Stimulated activated memory B cell treated with anti-CD40 and anti-IgM and Interleukin-4, amounts not matched to agents 10 μg/mL and 1 μg/mL and 100 μg/mL, for 72 hours (primary cell): ENCODE data around the gene MYO18A.
A peak's percentile ranks its signal among the peaks of the same experiment; 100 is the strongest.

ENCODE experiments used
- ATAC-seq: fragments of 150-1000 bp; cut with Tn5 transposase; 2 replicates; pipeline ENCODE4 v1.10.0; 2021
- H3K27ac Mint-ChIP-seq: one replicate; pipeline ENCODE4 v1.8.0; 2022; ENCODE audit warnings: mild to moderate bottlenecking, mixed read lengths
- H3K27me3 Mint-ChIP-seq: one replicate; pipeline ENCODE4 v1.8.0; 2022; ENCODE audit warnings: mixed read lengths
- H3K36me3 Mint-ChIP-seq: one replicate; pipeline ENCODE4 v1.8.0; 2022; ENCODE audit warnings: mixed read lengths
- H3K4me1 Mint-ChIP-seq: one replicate; pipeline ENCODE4 v1.8.0; 2022; ENCODE audit warnings: mixed read lengths
- H3K4me3 Mint-ChIP-seq: one replicate; pipeline ENCODE4 v1.8.0; 2022; ENCODE audit warnings: mild to moderate bottlenecking, moderate library complexity, mixed read lengths
- H3K9me3 Mint-ChIP-seq: one replicate; pipeline ENCODE4 v1.8.0; 2022; ENCODE audit warnings: mixed read lengths

The MYO18A gene

GRCh38 chr17:29080965-29081364 lies 99.2 kb downstream of the MYO18A start:
- Mint-ChIP-seq H3K27me3 (no peaks in the 10 kb centered on the region), H3K4me1 (no peaks in the 10 kb centered on the region), H3K27ac (peak overlapping the region; percentile 10), H3K36me3 (peaks cover 71% of the 10 kb centered on the region), H3K9me3 (no peaks in the 10 kb centered on the region), H3K4me3 (no peak overlapping the region)
- no peak for ATAC-seq

GRCh38 chr17:29080323-29080722 lies 99.9 kb downstream of the MYO18A start:
- no peak overlapping the region for H3K4me3 Mint-ChIP-seq
- no peak for ATAC-seq
- H3K27me3 Mint-ChIP-seq: no peaks in the 10 kb centered on the region
- H3K36me3 Mint-ChIP-seq: peaks cover 67% of the 10 kb centered on the region
- H3K27ac Mint-ChIP-seq: no peak overlapping the region
- H3K9me3 Mint-ChIP-seq: no peaks in the 10 kb centered on the region
- H3K4me1 Mint-ChIP-seq: no peaks in the 10 kb centered on the region

- peaks cover 63% of the 10 kb centered on the region for H3K36me3 Mint-ChIP-seq
- no peak overlapping the region for H3K27ac Mint-ChIP-seq
- H3K4me1 Mint-ChIP-seq: no peaks in the 10 kb centered on the region
- no peaks in the 10 kb centered on the region for H3K9me3 Mint-ChIP-seq
- H3K27me3 Mint-ChIP-seq: no peaks in the 10 kb centered on the region
- no peak overlapping the region for H3K4me3 Mint-ChIP-seq
- ATAC-seq: no peak
These were observed 100.3 kb downstream of the MYO18A start for GRCh38 chr17:29079887-29080286.

- H3K9me3 Mint-ChIP-seq: no peaks in the 10 kb centered on the region
- peaks cover 58% of the 10 kb centered on the region for H3K36me3 Mint-ChIP-seq
- H3K27me3 Mint-ChIP-seq: no peaks in the 10 kb centered on the region
- H3K4me3 Mint-ChIP-seq: no peak overlapping the region
- no peak overlapping the region for H3K27ac Mint-ChIP-seq
- no peak for ATAC-seq
- no peaks in the 10 kb centered on the region for H3K4me1 Mint-ChIP-seq
These were observed 100.8 kb downstream of the MYO18A start for GRCh38 chr17:29079433-29079832.

- Mint-ChIP-seq H3K4me1 (no peaks in the 10 kb centered on the region), H3K36me3 (peaks cover 48% of the 10 kb centered on the region), H3K27ac (no peak overlapping the region)
These were observed 101.8 kb downstream of the MYO18A start for GRCh38 chr17:29078183-29079045.

GRCh38 chr17:29077320-29077719 lies 102.9 kb downstream of the MYO18A start:
- Mint-ChIP-seq H3K27me3 (no peaks in the 10 kb centered on the region), H3K36me3 (peaks cover 43% of the 10 kb centered on the region), H3K9me3 (no peaks in the 10 kb centered on the region), H3K4me1 (peaks cover 6% of the 10 kb centered on the region), H3K4me3 (no peak overlapping the region), H3K27ac (no peak overlapping the region)
- ATAC-seq: no peak

More at GRCh38 chr17:29078183-29079045, 101.8 kb downstream of the MYO18A start:
- H3K9me3 Mint-ChIP-seq: no peaks in the 10 kb centered on the region
- no peak for ATAC-seq
- no peaks in the 10 kb centered on the region for H3K27me3 Mint-ChIP-seq
- no peak overlapping the region for H3K4me3 Mint-ChIP-seq

- Mint-ChIP-seq H3K4me1 (peaks cover 6% of the 10 kb centered on the region), H3K9me3 (no peaks in the 10 kb centered on the region), H3K4me3 (no peak overlapping the region), H3K27me3 (no peaks in the 10 kb centered on the region), H3K27ac (no peak overlapping the region), H3K36me3 (peaks cover 37% of the 10 kb centered on the region)
- no peak for ATAC-seq
These were observed 103.5 kb downstream of the MYO18A start for GRCh38 chr17:29076722-29077121.

GRCh38 chr17:29076087-29076486 lies 104.1 kb downstream of the MYO18A start:
- Mint-ChIP-seq H3K4me3 (no peak overlapping the region), H3K4me1 (peaks cover 6% of the 10 kb centered on the region), H3K36me3 (peaks cover 31% of the 10 kb centered on the region), H3K27ac (no peak overlapping the region), H3K27me3 (no peaks in the 10 kb centered on the region), H3K9me3 (no peaks in the 10 kb centered on the region)
- no peak for ATAC-seq

- no peaks in the 10 kb centered on the region for H3K9me3 Mint-ChIP-seq
These were observed 105.7 kb downstream of the MYO18A start for GRCh38 chr17:29074488-29074887.

GRCh38 chr17:29073520-29073919 lies 106.7 kb downstream of the MYO18A start:
- Mint-ChIP-seq H3K36me3 (peaks cover 11% of the 10 kb centered on the region), H3K4me3 (no peak overlapping the region), H3K27me3 (no peaks in the 10 kb centered on the region), H3K9me3 (no peaks in the 10 kb centered on the region), H3K27ac (no peak overlapping the region), H3K4me1 (peaks cover 6% of the 10 kb centered on the region)
- ATAC-seq: peak; percentile 22

More at GRCh38 chr17:29074488-29074887, 105.7 kb downstream of the MYO18A start:
- no peak for ATAC-seq
- Mint-ChIP-seq H3K27ac (no peak overlapping the region), H3K4me3 (no peak overlapping the region), H3K27me3 (no peaks in the 10 kb centered on the region), H3K36me3 (peaks cover 18% of the 10 kb centered on the region), H3K4me1 (peaks cover 6% of the 10 kb centered on the region)

GRCh38 chr17:29073045-29073444 lies 107.2 kb downstream of the MYO18A start:
- peaks cover 6% of the 10 kb centered on the region for H3K4me1 Mint-ChIP-seq
- H3K27me3 Mint-ChIP-seq: no peaks in the 10 kb centered on the region
- peaks cover 7% of the 10 kb centered on the region for H3K36me3 Mint-ChIP-seq
- H3K27ac Mint-ChIP-seq: peak overlapping the region; percentile 13
- H3K9me3 Mint-ChIP-seq: no peaks in the 10 kb centered on the region
- no peak overlapping the region for H3K4me3 Mint-ChIP-seq
- peak; percentile 24 for ATAC-seq

- peaks cover 6% of the 10 kb centered on the region for H3K4me1 Mint-ChIP-seq
- no peaks in the 10 kb centered on the region for H3K9me3 Mint-ChIP-seq
- no peaks in the 10 kb centered on the region for H3K27me3 Mint-ChIP-seq
- no peak overlapping the region for H3K4me3 Mint-ChIP-seq
- no peaks in the 10 kb centered on the region for H3K36me3 Mint-ChIP-seq
- ATAC-seq: no peak
- no peak overlapping the region for H3K27ac Mint-ChIP-seq
These were observed 108.9 kb downstream of the MYO18A start for GRCh38 chr17:29071303-29071702.

GRCh38 chr17:29070781-29071180 lies 109.4 kb downstream of the MYO18A start:
- H3K36me3 Mint-ChIP-seq: no peaks in the 10 kb centered on the region
- ATAC-seq: no peak
- H3K4me1 Mint-ChIP-seq: peaks cover 6% of the 10 kb centered on the region
- no peaks in the 10 kb centered on the region for H3K27me3 Mint-ChIP-seq
- H3K27ac Mint-ChIP-seq: no peak overlapping the region
- H3K4me3 Mint-ChIP-seq: no peak overlapping the region
- no peaks in the 10 kb centered on the region for H3K9me3 Mint-ChIP-seq

- Mint-ChIP-seq H3K36me3 (no peaks in the 10 kb centered on the region), H3K27me3 (no peaks in the 10 kb centered on the region), H3K9me3 (no peaks in the 10 kb centered on the region), H3K27ac (no peak overlapping the region), H3K4me3 (no peak overlapping the region), H3K4me1 (peaks cover 6% of the 10 kb centered on the region)
- no peak for ATAC-seq
These were observed 109.9 kb downstream of the MYO18A start for GRCh38 chr17:29070308-29070707.

GRCh38 chr17:29069526-29070041 lies 110.6 kb downstream of the MYO18A start:
- no peak overlapping the region for H3K4me3 Mint-ChIP-seq
- no peaks in the 10 kb centered on the region for H3K27me3 Mint-ChIP-seq
- H3K27ac Mint-ChIP-seq: no peak overlapping the region
- H3K36me3 Mint-ChIP-seq: no peaks in the 10 kb centered on the region
- H3K4me1 Mint-ChIP-seq: peaks cover 6% of the 10 kb centered on the region
- ATAC-seq: no peak
- H3K9me3 Mint-ChIP-seq: no peaks in the 10 kb centered on the region

GRCh38 chr17:29068818-29069217 lies 111.4 kb downstream of the MYO18A start:
- Mint-ChIP-seq H3K27ac (no peak overlapping the region), H3K9me3 (no peaks in the 10 kb centered on the region), H3K27me3 (no peaks in the 10 kb centered on the region), H3K36me3 (no peaks in the 10 kb centered on the region), H3K4me3 (no peak overlapping the region), H3K4me1 (peaks cover 6% of the 10 kb centered on the region)
- no peak for ATAC-seq
